ENCODE results near the gene BRMS1.
"Not testable (repeated sequence)": the region's sequence is repeated elsewhere in the genome, so short reads cannot be mapped to it uniquely, and the experiment has no call there.

Gene BRMS1

DNA sequence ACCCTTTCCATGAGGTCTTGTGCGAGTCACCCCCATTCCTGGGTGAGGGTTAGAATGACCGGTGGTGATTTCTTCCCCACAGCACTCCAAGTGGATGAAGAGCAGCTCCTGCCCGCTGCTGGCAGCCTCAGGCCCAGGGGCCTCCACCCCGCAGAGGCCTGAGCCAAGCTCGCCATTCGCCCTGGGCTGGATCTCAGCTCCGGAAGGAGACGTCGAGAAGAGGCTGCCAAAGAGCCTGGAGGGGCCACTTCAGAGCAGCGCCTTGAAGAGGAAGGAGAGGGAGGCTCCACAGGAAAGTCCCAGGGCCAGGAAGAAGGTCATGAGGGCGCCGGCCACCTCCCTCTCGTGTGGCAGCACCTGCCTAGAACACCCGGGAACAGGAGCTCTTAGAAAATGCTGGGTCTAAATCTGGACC lies 18.3 kb upstream of the BRMS1 start:
- DNase-seq (ENCODE audit: low read depth in 2 of 2) = no peak

DNA sequence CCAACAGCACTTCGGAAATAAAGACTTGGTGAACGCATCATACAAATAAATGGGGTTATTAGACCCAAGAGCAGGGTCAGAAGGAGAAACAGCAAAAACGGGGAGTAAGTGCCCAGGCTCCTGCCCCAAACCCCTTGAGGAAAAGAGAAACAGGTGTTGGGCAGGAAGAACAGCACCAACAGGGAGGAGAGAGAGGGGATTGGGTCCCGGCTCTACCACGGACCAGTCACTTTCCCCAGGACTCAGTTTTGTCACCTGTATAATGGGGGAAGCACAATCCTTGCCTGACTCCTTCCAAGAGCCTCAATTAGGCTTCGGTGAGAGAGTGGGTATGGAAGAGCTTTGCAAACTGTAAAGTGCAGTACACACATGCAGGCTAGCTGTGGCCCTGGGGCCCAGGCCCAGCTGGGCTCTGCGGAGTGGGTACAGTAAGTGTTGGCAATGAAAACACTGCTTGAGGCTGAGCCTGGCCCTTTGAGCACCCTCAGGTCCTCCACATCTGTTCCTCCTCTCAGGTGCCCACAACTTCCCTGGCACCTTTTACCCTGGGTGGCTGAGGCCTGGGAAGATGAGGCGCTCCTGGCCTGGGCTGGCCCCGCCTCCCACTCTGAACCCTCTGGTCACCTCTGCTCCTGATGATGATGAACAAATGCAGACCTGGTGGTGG lies 17.7 kb upstream of the BRMS1 start:
- DNase-seq (ENCODE audit: low read depth in 2 of 2) = no peak

DNA sequence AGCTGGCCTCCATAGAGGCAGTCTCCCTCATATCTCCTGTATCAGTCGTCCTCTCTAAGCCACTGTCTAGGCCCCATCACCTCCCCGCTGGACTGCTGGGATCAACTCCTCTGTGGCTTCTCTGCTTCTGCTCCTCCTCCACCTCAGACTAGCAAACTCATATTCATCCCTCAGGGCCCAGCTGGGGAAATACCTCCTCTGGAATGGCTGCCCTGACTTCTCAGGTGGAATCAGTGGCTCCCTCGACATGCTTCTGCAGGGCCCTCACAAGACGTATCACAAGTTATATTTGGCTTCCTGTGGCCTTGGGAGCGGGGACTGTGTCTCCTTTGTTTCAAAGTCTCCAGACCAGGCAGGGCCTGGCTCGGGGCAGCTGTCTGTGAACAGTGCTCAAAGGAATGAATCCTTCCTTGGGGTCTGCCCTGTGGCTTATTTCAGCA lies 16.6 kb upstream of the BRMS1 start:
- no peak for DNase-seq (ENCODE audit: low read depth in 2 of 2)

DNA sequence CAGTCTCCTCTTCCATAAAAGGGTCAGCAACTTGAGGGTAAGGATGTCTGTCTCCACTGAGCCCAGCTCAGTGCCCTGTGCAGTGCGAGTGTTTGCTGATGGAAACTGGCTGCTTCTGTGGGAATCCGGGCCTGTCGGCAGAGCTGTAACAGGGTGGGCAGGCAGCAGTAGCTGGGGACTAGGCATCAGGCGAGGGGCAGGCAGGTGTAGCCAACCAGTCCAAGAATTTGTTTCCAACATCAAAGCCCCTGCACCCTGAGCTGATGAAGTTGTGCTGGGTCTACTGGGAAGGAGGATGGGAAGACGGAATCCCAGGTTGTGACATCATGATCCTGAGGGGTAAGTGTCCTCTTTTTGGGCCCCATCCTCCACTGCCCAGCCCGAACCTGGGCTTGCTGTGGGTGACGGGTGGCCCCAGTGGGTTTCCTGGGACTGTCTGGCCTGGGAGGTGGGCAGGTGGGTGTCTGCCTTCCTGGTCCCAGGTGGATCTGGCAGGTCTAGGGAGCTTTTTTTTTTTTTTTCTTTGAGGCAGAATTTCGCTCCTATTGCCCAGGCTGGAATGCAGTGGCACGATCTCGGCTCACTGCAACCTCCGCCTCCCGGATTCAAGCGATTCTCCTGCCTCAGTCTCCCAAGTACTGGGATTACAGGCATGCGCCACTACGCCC lies 15.6 kb upstream of the BRMS1 start:
- DNase-seq (ENCODE audit: low read depth in 2 of 2) = no peak

DNA sequence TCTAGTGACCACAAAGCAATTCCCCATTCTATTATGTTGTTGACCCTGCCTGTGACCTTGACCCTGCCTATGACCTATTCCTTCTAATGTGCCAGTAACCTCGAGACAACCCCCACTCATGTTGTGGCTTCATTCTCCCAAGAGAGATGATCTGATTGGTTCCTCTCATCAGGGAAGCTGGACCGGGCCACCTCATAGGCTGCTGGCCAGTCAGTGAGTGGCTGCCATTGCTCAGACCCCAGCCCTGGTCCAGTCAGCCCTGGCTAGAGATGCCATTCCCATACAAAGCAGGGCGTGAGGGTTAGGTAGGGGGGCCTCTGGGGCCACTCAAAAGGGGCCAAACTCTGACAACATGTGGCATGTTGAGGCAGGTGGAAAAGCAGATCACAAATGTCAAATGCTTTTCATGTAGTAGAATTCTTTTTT lies 14.8 kb upstream of the BRMS1 start:
- no peak for DNase-seq (ENCODE audit: low read depth in 2 of 2)

DNA sequence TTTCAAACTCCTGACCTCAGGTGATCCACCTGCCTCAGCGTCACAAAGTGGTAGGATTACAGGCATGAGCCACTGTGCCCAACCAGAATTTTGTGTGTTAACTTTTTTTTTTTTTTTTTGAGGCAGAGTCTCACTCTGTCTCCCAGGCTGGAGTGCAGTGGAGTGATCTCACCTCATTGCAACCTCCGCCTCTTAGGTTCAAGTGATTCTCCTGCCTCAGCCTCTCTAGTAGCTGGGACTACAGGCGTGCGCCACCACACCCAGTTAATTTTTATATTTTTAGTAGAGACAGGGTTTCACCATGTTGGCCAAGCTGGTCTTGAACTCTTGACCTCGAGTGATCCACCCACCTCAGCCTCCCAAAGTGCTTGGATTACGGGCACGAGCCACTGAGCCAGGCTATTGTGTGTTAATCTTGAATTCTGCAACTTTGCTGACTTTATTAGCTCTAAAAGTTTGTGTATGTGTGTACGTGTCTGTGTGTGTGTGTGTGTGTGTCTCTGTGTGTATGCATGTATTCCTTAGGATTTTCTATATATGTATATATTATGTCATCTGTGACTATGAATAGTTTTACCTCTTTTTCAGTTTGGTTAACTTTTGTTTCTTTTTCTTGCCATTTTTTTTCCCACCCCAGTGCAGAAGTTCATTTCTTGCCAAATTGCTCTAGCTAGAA lies 5.8 kb upstream of the BRMS1 start:
- not testable (repeated sequence) for DNase-seq (ENCODE audit: low read depth in 2 of 2)

DNA sequence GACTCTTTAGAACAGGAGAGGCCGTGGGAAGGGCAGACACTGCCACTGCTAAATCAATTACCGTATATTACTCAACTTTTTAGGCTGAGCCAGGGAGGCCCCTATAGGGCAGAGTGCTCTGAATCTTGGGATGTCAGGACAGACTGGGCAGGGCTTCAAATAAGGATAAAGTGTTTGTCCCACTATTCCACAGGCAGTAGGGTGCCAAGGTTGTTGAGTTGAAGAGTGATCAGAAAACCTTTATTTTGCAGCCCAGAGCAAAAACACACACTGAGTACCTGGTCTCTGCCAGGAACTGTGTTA lies 4.1 kb upstream of the BRMS1 start:
- no peak for DNase-seq (ENCODE audit: low read depth in 2 of 2)

DNA sequence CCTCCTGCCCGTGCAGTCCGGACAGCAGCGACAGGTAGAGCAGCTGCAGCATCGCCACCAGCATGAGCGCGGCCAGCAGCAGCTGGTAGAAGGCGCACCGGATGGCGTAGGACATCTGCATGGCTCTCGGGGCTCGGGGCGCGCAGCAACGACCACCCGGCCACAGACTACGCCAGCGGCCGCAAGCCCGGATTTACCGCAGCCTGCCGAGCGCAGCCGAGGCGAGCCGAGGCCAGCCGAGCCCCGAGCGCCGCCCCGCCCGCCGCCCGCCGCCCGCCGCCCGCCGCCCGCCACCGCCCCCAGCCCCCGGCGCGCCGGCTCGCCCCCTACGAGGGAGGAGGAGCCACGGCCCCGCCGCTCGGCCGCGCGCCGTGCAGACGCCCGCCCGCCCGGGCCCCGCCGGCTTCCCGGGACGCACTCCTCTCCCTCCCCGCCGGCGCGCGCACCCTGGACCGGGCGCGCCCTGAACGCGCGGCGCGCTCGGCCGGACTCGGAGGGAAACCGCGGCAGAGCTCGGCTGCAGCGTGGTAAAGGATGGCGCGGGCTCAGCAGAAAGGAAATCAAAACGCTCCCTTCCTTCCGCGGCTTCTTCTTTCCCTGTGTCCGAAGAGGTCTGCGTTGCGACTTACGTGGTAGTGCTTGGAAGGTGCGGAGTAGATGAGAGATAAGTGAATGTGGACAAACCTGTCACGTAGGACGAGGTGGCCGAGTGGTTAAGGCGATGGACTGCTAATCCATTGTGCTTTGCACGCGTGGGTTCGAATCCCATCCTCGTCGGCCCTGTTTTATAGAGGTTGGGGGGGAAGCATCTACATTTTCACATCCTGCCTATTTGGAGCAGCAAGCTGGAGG lies 2.7 kb upstream of the BRMS1 start, which contains the start of gene B4GAT1:
B4GAT1 (minus strand) TSS at position 205 of the 852 bp plus-strand sequence; CDS start at position 121, 84 bp downstream.
- DNase-seq (ENCODE audit: low read depth in 2 of 2) = peak; percentile 59 to 71

DNA sequence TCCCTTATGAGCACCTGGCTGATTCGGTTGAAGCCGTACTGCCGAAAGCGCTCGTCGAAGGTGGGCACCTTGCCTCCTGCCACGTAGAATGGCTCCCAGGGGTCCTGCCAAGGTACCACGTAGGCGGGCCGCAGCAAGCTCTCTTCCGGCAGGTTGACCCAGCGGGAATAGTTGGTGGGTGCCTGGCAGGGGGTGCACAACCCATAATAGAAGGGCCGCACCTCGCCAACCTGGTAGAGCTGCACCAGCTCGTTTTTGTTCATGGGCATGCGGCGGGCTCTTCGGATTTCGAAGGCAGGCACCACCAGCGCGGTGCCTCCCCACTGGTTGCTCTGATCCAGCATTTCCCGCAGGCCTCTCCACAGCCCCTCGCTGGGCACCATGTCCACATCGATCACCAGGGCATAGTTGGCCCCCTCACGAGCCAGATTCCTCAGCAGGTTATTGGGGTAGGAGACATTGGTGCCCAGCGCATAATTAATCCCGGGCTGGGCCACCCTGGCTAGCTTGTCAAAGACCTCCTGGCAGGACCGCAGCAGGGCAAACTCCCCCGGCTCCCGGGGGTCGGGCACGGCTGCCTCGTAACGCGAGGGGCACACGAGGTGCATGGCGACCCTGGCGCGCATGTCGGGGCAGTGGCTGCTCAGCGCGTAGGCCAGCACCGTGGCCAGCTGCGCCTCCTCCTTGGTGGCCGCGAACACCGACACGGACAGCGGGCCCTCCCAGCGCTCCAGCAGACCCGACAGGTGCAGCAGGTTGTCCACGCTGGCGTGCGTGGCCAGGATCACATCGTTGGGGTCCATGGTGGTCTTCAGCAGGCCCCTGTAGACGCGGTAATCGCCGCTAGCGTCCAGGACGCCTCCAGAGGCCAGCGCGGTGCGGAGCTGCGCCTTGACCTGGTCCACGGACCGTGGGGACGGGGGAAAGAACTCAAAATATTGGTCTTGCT lies 1.8 kb upstream of the BRMS1 start:
- no peak for DNase-seq (ENCODE audit: low read depth in 2 of 2)

DNA sequence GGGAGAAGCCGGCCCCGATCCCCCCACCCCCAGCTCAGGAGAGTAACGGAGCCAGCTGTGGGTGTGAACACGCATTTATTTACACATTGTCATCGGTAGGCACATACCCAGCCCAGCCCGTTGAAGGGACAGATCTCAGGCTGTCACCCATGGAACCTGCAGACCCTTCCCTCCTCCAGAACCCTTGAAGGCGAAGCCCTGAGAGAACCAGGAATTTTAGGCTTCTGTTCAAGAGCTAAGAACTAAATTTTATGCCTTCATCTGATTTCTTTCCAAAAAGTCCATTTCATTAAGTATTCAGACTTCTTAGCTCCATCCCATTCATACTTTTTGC lies 379 bp upstream of the BRMS1 start:
- no peak for DNase-seq (ENCODE audit: low read depth in 2 of 2)

DNA sequence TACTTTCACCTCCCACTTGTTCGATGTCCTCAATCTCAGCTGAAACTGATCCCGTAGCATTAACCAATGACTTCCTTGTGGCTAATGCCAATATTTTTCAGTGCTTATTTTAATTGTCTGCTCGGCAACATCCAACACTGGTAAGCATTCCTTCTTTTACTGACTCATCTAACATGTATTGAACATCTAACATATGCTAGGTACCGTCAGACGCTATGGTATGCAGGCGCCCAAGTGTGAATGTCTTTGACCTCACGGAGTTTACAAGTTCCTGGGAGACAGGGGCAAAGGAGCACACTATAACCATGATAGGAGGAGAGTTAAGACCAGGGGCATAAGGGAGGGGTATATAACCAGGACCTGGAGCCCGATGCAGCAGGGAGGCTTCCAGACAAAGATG lies 1.7 kb downstream of the BRMS1 start:
- no peak for DNase-seq (ENCODE audit: low read depth in 2 of 2)

DNA sequence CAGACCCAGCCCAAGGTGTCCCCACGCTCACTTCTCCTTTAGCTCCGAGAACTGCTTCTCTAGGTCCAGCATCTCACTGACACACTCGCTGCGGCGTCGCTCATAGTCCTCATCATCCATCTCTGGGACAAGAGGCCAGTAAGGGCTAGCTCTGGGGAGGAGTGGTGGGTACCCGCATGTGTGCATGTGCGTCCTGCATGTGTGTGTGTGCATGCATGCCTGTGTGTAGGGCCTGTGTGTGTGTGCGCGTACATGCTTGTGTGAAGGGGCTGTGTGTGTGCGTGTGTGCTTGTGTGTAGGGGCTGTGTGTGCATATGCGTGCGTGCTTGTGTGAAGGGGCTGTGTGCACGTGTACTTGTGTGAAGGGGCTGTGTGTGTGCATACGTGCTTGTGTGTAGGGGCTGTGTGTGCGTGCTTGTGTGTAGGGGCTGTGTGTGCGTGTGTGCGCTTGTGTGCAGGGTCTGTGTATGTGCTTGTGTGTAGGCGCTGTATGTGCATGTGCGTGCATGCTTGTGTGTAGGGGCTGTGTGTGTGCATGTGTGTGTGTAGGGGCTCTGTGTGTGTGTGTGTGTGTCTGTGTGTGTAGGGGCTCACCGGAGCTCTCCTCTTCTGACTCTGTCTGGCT lies 3.3 kb downstream of the BRMS1 start:
- DNase-seq (ENCODE audit: low read depth in 2 of 2) = no peak

DNA sequence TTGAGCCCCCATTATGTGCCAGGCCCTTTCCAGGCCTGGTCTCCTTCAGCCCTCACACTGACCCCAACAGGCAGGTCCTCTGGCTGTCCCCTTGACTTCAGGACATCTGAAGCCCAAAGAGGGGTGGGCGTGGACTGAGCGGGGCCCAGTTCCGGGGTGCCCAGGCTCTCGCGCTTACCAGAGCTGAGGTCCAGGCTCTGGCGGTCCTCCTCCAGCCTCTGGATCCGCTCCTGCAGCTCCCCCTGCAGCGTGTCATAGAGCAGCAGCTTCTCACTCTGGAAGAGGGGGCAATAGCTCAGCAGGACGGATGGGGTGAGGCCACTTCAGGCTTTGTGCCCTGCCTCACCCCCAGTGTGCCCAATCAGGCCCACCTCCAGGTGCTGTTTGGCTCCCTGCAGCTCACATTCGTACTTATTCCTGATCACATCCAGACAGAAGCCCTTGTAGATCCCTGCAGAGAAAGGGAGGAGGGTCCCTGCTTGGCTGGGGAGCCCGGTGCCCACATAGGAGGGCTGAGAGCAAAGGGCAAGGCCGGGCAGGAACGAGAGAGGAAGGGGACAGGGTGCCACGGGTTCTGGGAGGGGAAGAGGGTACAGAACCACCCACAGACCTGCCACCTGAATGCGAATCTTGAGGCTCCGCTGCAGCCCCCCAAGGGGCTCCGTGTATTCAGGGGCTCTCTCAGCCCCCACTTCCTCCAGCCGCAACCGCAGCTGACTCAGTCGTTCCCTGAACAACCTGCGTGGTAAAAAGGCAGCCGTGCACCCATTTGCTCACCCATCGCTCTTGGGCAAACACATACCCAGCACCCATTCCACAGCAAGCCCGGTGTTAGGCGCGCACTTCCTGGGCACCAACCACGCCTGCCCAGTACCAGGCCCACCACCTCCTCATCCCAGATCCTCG lies 4.1 kb downstream of the BRMS1 start:
- no peak for DNase-seq (ENCODE audit: low read depth in 2 of 2)

DNA sequence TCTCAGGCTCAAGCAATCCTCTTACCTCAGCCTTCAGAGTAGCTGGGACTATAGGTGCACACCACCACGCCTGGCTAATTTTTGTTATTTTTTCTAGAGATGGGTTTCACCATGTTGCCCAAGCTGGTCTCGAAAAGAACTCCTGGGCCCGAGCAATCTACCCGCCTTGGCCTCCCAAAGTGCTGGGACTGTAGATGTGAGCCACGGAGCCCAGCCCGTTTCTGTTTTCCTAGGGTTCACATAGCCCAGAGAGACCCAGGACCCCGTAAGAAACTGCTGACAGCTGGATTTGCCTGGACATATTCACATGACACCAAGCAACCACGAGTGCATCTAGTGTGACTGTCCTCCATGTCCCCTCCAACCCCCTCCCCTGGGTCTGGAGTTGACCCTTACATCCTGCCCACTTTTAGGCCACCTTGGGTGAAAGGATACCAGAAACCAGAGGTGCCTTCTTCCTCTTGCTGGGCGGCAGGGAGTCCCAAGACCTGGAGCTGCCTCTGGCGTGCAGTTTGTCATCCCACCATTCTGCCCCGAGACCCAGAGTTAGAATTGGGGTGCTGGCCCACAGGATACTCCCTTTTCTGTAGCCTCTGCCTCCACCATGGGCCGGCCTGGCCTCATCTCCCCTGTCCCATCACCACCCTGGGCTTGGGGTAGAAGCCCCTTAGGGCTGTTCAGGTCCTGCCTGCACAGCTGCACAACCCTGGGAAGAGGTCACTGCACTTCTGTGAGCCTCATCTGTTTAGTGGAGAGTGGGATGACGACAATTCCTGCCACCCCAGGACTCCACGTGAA lies 5.0 kb downstream of the BRMS1 start:
- no peak for DNase-seq (ENCODE audit: low read depth in 2 of 2)

DNA sequence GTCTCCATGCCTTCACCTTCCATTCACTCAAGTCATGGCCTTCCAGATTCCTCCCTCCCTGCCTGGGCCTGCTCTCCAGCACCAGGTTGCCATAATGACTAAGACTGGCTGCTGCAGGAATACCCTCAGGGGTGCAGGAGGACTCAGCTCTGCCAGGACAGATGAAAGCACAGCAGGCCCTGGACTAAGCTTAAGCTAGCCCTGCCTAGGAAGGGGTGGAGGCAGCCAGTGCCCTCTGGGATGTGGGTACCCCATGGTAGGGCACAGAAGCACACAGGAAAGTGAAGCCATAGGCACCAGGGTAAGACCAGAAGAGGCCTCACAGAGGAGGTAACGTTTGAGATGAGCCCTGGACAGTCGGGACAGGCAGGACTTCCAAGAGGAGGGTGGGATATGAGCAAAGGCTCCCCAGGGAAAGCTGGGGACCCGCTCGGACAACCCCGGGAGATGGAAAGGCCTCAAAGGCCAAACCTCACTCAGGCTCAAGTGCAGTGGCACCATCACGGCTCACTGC lies 5.7 kb downstream of the BRMS1 start:
- no peak for DNase-seq (ENCODE audit: low read depth in 2 of 2)

DNA sequence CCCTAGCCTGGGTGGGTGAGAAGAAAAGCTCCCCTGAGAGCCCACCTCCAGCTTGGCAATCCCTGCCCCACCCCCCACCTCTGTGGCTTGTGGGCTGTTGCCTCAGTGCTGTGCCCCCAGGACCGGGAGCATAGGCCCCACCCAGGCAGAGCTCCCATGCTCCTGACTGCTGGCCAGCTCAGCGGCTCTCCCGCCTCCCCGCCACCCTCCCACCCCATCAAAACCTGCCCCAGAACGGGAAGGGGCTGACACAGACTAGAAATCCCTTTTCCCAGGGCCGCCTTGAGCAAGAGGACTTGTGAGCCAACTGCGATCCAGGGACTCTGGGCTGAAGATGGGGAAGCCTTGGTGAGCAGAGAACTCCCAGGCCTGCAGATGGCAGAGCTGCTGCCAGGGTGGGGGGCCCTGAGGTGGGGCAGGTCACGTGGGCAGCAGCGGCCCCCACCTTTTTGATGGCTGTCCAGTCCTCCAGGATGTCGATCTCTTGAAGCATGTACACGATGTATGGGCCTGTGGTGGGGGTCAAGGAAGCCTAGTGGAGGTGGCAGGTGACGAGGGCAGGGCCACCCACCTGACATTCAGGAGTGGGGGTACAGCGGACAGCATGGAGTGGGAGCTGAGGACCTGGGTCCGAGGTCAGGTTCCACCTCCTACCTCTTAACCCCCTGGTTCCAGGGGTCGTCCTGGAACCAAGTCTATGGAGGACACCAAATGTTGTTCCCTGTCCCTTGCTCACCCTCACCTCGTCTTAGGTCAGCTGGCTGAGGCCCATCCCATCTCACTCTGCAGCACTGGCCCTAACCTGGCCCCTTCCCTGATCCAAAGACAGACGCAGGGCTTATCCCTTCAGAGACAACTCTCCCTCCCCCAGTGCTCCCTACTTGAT lies 6.4 kb downstream of the BRMS1 start:
- DNase-seq (ENCODE audit: low read depth in 2 of 2) = no peak

DNA sequence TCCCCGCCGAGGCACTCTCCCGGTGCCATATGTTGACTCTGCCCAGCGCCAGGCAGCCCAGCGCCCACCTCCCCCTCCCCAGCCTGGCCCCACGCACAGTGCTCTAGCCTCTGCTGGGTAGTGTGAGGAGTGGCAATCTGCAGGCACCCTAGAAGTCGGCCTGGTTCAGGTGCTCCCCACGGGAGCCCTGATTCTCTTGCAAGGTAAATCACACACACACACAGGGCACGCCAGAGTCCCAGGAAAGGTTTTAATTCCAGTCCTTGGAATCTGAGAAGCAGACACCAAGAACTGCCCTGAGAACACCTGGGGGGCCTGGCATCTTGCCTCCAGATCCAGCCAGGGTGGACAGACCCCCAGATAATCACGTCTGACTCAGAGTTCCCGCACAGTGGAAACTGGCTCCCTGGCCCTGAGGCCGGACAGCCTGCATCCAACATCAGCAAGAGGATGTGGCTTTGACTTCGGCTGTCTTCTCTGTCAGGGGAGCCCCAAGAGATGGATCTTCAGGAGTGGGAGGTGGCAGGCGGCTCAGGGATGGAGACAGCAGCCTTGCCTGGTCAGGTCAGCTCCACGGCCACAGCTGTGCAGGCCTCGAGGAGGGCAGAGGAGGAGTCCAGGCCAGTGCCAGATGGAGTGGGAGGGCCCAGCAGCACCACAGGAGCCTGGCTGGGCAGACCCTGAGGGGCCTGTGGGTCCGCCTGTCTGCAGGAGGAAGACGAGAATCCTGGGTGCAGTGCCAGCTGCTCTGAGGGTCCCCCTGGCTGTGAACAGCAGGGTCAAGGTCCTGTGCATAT lies 7.6 kb downstream of the BRMS1 start:
- DNase-seq (ENCODE audit: low read depth in 2 of 2) = no peak
